ENCODE results near the gene CSNK2A2. TPM values are rescaled to one million over a fixed set of nuclear protein-coding genes. Genes with fewer than 3 reads are reported as not detected.

CSNK2A2 gene
- total and polyA plus RNA-seq, 8 donors: 55.5 to 84.6 (median 73.8) TPM

GRCh38 chr16:58148099-58148498 lies 49.8 kb downstream of the CSNK2A2 start:
- ATAC-seq (no peak), DNase-seq (no peak)
- Histone ChIP-seq H3K27me3 (no peaks in the 10 kb centered on the region), H3K4me1 (no peaks in the 10 kb centered on the region), H3K9me3 (no peaks in the 10 kb centered on the region), H3K36me3 (no peaks in the 10 kb centered on the region), H3K27ac (no peak overlapping the region), H3K4me3 (no peak overlapping the region)
- intact Hi-C loops (cut with DNase I): no loop called here
- TF ChIP-seq, protein P1, sequence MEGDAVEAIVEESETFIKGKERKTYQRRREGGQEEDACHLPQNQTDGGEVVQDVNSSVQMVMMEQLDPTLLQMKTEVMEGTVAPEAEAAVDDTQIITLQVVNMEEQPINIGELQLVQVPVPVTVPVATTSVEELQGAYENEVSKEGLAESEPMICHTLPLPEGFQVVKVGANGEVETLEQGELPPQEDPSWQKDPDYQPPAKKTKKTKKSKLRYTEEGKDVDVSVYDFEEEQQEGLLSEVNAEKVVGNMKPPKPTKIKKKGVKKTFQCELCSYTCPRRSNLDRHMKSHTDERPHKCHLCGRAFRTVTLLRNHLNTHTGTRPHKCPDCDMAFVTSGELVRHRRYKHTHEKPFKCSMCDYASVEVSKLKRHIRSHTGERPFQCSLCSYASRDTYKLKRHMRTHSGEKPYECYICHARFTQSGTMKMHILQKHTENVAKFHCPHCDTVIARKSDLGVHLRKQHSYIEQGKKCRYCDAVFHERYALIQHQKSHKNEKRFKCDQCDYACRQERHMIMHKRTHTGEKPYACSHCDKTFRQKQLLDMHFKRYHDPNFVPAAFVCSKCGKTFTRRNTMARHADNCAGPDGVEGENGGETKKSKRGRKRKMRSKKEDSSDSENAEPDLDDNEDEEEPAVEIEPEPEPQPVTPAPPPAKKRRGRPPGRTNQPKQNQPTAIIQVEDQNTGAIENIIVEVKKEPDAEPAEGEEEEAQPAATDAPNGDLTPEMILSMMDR (IDR thresholded peaks at IDR 0.05): no peak

GRCh38 chr16:58138852-58139251 lies 59.1 kb downstream of the CSNK2A2 start:
- no peaks in the 10 kb centered on the region for H3K4me1 ChIP-seq
- intact Hi-C loops (cut with DNase I): no loop called here
- ATAC-seq: no peak

GRCh38 chr16:58137581-58137980 lies 60.3 kb downstream of the CSNK2A2 start:
- no peak for DNase-seq
- no peaks in the 10 kb centered on the region for H3K27me3 ChIP-seq
- no peaks in the 10 kb centered on the region for H3K4me1 ChIP-seq
- H3K4me3 ChIP-seq: no peak overlapping the region
- intact Hi-C loops (cut with DNase I): no loop called here
- no peak overlapping the region for H3K27ac ChIP-seq
- TF ChIP-seq, protein P1 (IDR thresholded peaks at IDR 0.05): no peak
- peaks cover 0 to 27% of the 10 kb centered on the region in 2 donors for H3K9me3 ChIP-seq
- no peaks in the 10 kb centered on the region for H3K36me3 ChIP-seq
- no peak for ATAC-seq

More at GRCh38 chr16:58138852-58139251, 59.1 kb downstream of the CSNK2A2 start:
- TF ChIP-seq, protein P1 (IDR thresholded peaks at IDR 0.05): no peak
- no peak overlapping the region for H3K4me3 ChIP-seq
- H3K36me3 ChIP-seq: no peaks in the 10 kb centered on the region
- H3K27me3 ChIP-seq: no peaks in the 10 kb centered on the region
- no peak overlapping the region for H3K27ac ChIP-seq
- DNase-seq: no peak
- peaks cover 0 to 27% of the 10 kb centered on the region in 2 donors for H3K9me3 ChIP-seq

DNA sequence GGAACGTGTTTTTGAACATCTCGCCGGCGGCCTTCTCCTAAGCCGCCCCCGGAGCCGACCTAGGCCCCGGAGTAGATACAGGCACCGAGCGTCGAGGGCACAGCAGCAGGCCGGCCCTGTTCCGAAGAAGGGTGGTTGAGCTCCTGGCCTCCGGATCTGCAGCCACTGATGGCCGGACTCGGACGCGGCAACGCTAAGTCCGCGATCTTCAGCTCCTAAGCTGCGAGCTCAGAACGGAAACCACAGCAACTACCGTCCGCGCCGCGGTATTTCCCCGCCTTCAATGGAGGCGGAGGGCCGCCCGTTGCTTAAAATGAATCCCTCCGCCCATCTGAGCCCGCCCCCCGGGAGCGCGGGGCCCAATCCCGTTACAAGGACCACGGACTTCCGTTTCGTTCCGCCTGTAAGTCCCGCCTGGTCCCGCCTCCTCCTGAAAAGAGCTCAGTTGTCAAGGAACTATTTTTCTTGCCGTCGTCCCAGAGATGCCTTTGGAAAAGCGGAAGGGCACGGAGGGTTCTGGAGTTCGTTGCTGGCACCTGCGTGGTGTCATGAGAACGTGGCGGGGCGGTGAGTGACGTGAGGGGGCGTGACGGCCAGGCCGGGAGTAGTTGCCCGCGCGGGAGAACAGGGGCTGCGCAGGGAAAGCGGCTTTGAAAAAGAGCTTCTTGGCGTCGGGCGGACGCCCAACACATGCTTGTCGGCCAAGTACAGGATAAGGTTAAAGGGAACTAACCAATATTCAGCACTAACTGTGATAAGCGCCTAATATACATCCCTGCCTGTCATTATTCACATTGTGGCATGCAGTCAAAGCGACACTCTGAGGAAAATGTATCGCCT lies 68.6 kb downstream of the CSNK2A2 start, which contains the start of gene CFAP20:
Gene CFAP20, minus strand, starts transcription at position 285 of the 840 bp plus-strand sequence. Its CDS starts 266 bp downstream, at position 19.
- Histone ChIP-seq H3K4me3 (peak within 1 kb of the TSS; percentile 81 to 86), H3K27me3 (no peaks in the 10 kb centered on the region), H3K36me3 (no peaks in the 10 kb centered on the region), H3K9me3 (no peaks in the 10 kb centered on the region), H3K4me1 (peaks cover 21 to 40% of the 10 kb centered on the region in 2 donors), H3K27ac (peak within 1 kb of the TSS; percentile 85 to 90)
- TF ChIP-seq, protein P1 (IDR thresholded peaks at IDR 0.05): no peak
- ATAC-seq (peak; percentile 97), DNase-seq (peak; percentile 98 to 99 (median 98))
- intact Hi-C loops (cut with DNase I): loop anchor here in 1 of 2 donors (10.0 kb wide), 1 partner anchor 105 kb away; the partner anchor contains the start of gene MMP15

DNA sequence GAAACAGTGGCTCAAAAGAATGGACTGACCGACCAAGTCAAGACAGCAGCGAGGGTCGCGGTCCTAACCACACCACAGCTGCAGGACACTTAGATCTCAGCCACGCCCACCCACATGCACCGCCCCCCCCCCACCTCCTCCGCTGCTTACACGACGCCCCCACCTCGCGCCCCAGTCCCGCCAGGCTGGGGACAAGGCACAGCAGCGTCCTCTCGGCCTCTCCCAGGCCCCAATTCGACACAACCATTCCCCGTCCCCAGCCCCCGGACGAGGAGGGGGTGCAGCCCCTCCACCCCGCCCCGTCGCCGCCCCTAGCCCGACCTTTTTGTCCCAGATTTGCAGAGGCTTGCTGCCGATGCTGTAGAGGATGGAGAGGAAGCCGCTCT lies 69.2 kb downstream of the CSNK2A2 start:
- intact Hi-C loops (cut with DNase I): loop anchor here in 1 of 2 donors (10.0 kb wide), 1 partner anchor 104 kb away; the partner anchor contains the start of gene MMP15

More for the DNA sequence above, 69.2 kb downstream of the CSNK2A2 start:
- DNase-seq: peak in 3 of 4 donors; percentile 40 to 80 (median 45)
- peak; percentile 4 for ATAC-seq
- Histone ChIP-seq H3K4me3 (peak overlapping the region; percentile 81 to 86), H3K9me3 (no peaks in the 10 kb centered on the region), H3K27ac (peak overlapping the region; percentile 85 to 90), H3K4me1 (peaks cover 27 to 46% of the 10 kb centered on the region in 2 donors), H3K36me3 (no peaks in the 10 kb centered on the region), H3K27me3 (no peaks in the 10 kb centered on the region)
- TF ChIP-seq, protein P1 (IDR thresholded peaks at IDR 0.05): no peak
